Measurements from ENCODE around the gene FICD.

DNA sequence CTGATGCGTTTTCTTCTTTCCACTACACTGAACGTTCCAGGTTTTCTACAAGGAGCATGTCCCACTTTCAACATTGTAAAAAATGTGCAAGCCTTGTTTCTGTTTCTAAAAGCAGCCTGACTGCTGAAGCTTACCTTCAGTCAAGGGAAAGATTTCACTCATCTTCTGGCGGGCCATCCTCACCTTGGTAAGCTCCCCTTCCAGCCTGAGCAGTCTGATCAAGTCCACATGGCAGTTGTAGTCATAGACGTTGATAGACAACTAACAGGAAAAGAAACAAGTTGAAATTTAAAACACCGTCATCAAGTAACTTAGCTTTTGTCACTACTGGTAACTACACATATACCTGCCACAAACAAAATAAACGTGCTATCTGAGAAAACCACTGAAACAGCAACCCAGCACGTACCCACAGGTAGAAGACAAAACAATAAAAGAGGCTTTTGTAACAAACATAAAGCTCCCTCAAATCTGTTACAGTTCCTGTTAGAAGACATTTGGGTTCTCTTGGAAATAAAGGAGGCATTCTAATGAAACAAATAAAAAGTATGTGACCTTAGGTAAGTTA lies 34.0 kb downstream of the FICD start:
- TF ChIP-seq, protein P1, sequence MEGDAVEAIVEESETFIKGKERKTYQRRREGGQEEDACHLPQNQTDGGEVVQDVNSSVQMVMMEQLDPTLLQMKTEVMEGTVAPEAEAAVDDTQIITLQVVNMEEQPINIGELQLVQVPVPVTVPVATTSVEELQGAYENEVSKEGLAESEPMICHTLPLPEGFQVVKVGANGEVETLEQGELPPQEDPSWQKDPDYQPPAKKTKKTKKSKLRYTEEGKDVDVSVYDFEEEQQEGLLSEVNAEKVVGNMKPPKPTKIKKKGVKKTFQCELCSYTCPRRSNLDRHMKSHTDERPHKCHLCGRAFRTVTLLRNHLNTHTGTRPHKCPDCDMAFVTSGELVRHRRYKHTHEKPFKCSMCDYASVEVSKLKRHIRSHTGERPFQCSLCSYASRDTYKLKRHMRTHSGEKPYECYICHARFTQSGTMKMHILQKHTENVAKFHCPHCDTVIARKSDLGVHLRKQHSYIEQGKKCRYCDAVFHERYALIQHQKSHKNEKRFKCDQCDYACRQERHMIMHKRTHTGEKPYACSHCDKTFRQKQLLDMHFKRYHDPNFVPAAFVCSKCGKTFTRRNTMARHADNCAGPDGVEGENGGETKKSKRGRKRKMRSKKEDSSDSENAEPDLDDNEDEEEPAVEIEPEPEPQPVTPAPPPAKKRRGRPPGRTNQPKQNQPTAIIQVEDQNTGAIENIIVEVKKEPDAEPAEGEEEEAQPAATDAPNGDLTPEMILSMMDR (IDR thresholded peaks at IDR 0.05) = no peak
- no peak for TF ChIP-seq POLR2A (IDR thresholded peaks at IDR 0.05)
